CD4-positive, alpha-beta memory T cell (primary cell): ENCODE results near the gene GALNT17. TPM values are rescaled to one million over a fixed set of nuclear protein-coding genes. Genes with fewer than 3 reads are reported as not detected.

Experiments used
- CTCF ChIA-PET: fragments of 350-600 bp; sonication (Branson Sonifier 250); formaldehyde crosslinking; loops from one replicate; lab custom pipeline; 2021; ENCODE audit warnings: inconsistent platforms; ENCODE audit not compliant: partially characterized antibody; lab: Charles Lee
- POLR2A ChIA-PET: fragments of 350-600 bp; sonication (Branson Sonifier 250); formaldehyde crosslinking; loops from one replicate; lab custom pipeline; 2021; ENCODE audit not compliant: partially characterized antibody; lab: Charles Lee
- DNase-seq, 5 donors: peaks; one replicate each; pipeline versions ENCODE4 v3.0.0 to v3.0.0-alpha.2; 2020 to 2022; ENCODE audit warnings: mixed read lengths in 1 of 5
- H3K27ac ChIP-seq: one replicate; pipeline ENCODE4 v1.7.0; 2013; ENCODE audit warnings: low read depth, low read length
- H3K27me3 ChIP-seq: 2 replicates; pipeline ENCODE4 v1.7.0; 2013; ENCODE audit warnings: mild to moderate bottlenecking, low read length, moderate library complexity; ENCODE audit not compliant: insufficient read depth
- H3K36me3 ChIP-seq: 2 replicates; pipeline ENCODE4 v1.7.0; 2013; ENCODE audit warnings: mild to moderate bottlenecking, low read length, moderate library complexity; ENCODE audit not compliant: insufficient read depth
- H3K4me1 ChIP-seq: 2 replicates; pipeline ENCODE4 v1.7.0; 2013; ENCODE audit warnings: mild to moderate bottlenecking, low read length, moderate library complexity; ENCODE audit not compliant: insufficient read depth
- H3K4me3 ChIP-seq, 2 donors: one replicate each; pipeline ENCODE4 v1.7.0; 2013; ENCODE audit warnings: low read length in 2 of 2, mild to moderate bottlenecking in 1 of 2
- H3K9me3 ChIP-seq, 2 donors: one replicate each; pipeline ENCODE4 v1.7.0; 2013; ENCODE audit warnings: low read length in 2 of 2, control low read depth in 1 of 2; ENCODE audit not compliant: control insufficient read depth in 1 of 2
- H3K27ac Mint-ChIP-seq, 7 donors: one replicate each; pipeline ENCODE4 v1.8.0; 2020 to 2021; ENCODE audit warnings: mixed read lengths in 7 of 7, mild to moderate bottlenecking in 6 of 7, inconsistent platforms in 3 of 7, moderate library complexity in 3 of 7
- H3K27me3 Mint-ChIP-seq, 2 donors: one replicate each; pipeline ENCODE4 v1.8.0; 2020 to 2021; ENCODE audit warnings: mixed read lengths in 2 of 2
- H3K36me3 Mint-ChIP-seq, 2 donors: one replicate each; pipeline ENCODE4 v1.8.0; 2020 to 2021; ENCODE audit warnings: mixed read lengths in 2 of 2, inconsistent platforms in 1 of 2, mild to moderate bottlenecking in 1 of 2
- H3K4me1 Mint-ChIP-seq, 4 donors: one replicate each; pipeline ENCODE4 v1.8.0; 2020 to 2021; ENCODE audit warnings: mixed read lengths in 4 of 4, mild to moderate bottlenecking in 1 of 4
- H3K4me3 Mint-ChIP-seq, 8 donors: one replicate each; pipeline ENCODE4 v1.8.0; 2020 to 2021; ENCODE audit warnings: mixed read lengths in 8 of 8, mild to moderate bottlenecking in 7 of 8, moderate library complexity in 6 of 8, inconsistent platforms in 3 of 8
- H3K9me3 Mint-ChIP-seq, 8 donors: one replicate each; pipeline ENCODE4 v1.8.0; 2020 to 2021; ENCODE audit warnings: mixed read lengths in 8 of 8, mild to moderate bottlenecking in 5 of 8, inconsistent platforms in 3 of 8, moderate library complexity in 1 of 8
- intact Hi-C: fragments of 100-400 bp; cut with micrococcal nuclease; formaldehyde crosslinking; loops from one replicate; pipeline ENCODE4 v1.15.1; 2023
- polyA plus RNA-seq, 2 donors: library from polyadenylated mRNA; unstranded; fragments of 300-500 nt; fragmentation: Illumina TruSeq; gene quantifications; one replicate each; pipeline ENCODE4 v1.2.3, GENCODE V29; 2021
- total RNA-seq, 2 experiments: library from RNA; stranded (reverse); gene quantifications; one replicate each; pipeline ENCODE4 v1.2.3, GENCODE V29; 2021

Gene GALNT17
- total and polyA plus RNA-seq, 4 experiments from 2014 or later: not detected

DNA sequence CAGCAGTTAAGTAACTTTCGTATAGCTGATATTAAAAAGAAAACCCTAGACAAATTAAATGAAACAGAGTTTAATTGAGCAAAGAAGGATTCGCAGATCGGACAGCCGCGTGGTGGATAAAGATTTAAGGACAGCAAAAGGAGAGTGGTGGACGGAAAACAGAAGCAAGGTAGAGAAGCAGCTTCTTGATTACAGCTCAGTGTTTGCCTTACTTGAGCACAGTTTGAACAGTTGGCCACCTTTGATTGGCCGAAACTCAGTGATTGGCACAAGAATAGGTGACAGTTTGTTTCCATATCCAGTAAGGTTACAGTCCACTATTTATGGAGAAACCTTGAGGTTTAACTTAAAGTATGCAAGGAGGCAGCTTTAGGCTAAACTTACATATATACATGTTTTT is 231.7 kb downstream of the GALNT17 start:
- ChIA-PET POLR2A (no interaction called here), CTCF (no interaction called here)
- DNase-seq: no peak
- no peaks in the 10 kb centered on the region for H3K4me1 Mint-ChIP-seq
- no peak overlapping the region for H3K27ac Mint-ChIP-seq
- intact Hi-C loops: no loop called here
- H3K27me3 Mint-ChIP-seq: no peaks in the 10 kb centered on the region
- no peaks in the 10 kb centered on the region for H3K36me3 Mint-ChIP-seq
- H3K4me3 Mint-ChIP-seq: no peak overlapping the region
- peaks cover 3 to 27% (median 8%) of the 10 kb centered on the region in 8 donors for H3K9me3 Mint-ChIP-seq
- Histone ChIP-seq H3K27ac (no peak overlapping the region), H3K27me3 (no peaks in the 10 kb centered on the region), H3K9me3 (no peaks in the 10 kb centered on the region), H3K4me3 (no peak overlapping the region), H3K4me1 (no peaks in the 10 kb centered on the region), H3K36me3 (no peaks in the 10 kb centered on the region)

DNA sequence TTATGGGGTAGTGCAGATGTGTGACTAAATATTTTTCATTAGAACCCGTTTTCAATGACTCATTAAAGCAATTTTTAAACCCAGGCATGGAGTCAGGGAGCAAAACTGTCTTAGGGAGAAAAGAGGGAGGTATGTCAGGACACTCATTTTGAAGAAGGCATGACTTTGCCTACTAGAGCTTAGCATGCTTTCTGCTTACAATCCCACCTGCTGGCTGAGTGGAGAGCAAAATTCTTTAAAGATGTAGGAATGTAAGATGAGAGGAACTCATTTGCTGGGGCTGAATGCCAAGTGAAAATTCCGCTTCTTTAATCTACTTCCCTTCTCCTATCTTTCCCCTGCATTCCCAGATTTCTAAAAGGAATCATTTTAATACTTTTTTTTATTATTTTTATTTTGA is 232.6 kb downstream of the GALNT17 start:
- no peak overlapping the region for H3K4me3 Mint-ChIP-seq
- Histone ChIP-seq H3K27me3 (no peaks in the 10 kb centered on the region), H3K36me3 (no peaks in the 10 kb centered on the region), H3K27ac (no peak overlapping the region), H3K4me1 (no peaks in the 10 kb centered on the region), H3K4me3 (no peak overlapping the region), H3K9me3 (no peaks in the 10 kb centered on the region)
- H3K36me3 Mint-ChIP-seq: no peaks in the 10 kb centered on the region
- peaks cover 0 to 21% (median 8%) of the 10 kb centered on the region in 8 donors for H3K9me3 Mint-ChIP-seq
- ChIA-PET CTCF (no interaction called here), POLR2A (no interaction called here)
- no peaks in the 10 kb centered on the region for H3K27me3 Mint-ChIP-seq
- no peaks in the 10 kb centered on the region for H3K4me1 Mint-ChIP-seq
- H3K27ac Mint-ChIP-seq: no peak overlapping the region
- no peak for DNase-seq
- intact Hi-C loops: no loop called here

DNA sequence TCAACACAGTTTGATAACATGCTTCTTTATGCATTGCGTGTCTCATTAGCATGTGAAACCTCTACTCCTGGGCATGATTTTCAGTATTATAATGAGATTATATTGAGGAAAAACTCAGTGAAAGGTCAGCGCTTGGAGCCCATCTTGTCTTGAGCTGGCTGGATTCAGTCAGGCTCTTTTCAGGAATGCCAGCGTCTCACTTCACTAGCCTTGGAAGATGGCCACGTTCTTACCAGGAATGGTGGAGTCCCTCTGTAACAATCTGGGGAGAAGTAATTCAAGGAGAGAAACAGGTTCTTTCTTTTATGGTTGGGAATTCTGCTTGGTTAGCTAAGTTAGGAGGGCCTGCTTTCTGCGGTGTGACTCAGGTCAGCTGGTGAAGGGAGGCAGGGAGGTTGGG is 241.0 kb downstream of the GALNT17 start:
- H3K36me3 ChIP-seq: no peaks in the 10 kb centered on the region
- H3K27me3 ChIP-seq: no peaks in the 10 kb centered on the region
- POLR2A ChIA-PET: no interaction called here
- no peak overlapping the region for H3K27ac ChIP-seq
- H3K27me3 Mint-ChIP-seq: no peaks in the 10 kb centered on the region
- peaks cover 0 to 33% (median 21%) of the 10 kb centered on the region in 8 donors for H3K9me3 Mint-ChIP-seq
- H3K36me3 Mint-ChIP-seq: peaks cover 0 to 2% of the 10 kb centered on the region in 2 donors
- H3K4me3 Mint-ChIP-seq: no peak overlapping the region
- H3K4me1 Mint-ChIP-seq: no peaks in the 10 kb centered on the region
- no peaks in the 10 kb centered on the region for H3K4me1 ChIP-seq
- DNase-seq: no peak
- H3K9me3 ChIP-seq: peaks cover 0 to 6% of the 10 kb centered on the region in 2 donors
- intact Hi-C loops: no loop called here
- no peak overlapping the region for H3K4me3 ChIP-seq
- H3K27ac Mint-ChIP-seq: no peak overlapping the region
- CTCF ChIA-PET: no interaction called here

DNA sequence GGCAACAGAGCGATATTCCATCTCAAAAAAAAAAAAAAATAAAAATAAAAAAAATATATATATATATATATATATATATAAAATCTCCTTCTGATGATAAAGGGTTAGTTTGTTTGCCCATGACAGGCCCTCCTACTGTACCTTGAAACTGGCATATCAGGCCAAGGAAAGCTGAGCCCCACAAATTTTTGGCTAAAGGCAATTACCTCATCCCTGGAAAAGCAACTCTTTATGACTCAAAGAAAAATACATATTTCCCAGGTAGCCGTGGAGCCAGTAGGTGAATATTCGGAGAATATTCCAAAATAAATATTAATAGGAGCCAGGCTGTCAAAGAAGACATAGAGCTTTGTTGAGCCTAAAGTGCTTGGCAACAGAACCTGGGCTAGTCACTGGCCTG is 245.1 kb downstream of the GALNT17 start:
- ChIA-PET POLR2A (no interaction called here), CTCF (no interaction called here)
- intact Hi-C loops: no loop called here
- Histone ChIP-seq H3K4me3 (no peak overlapping the region), H3K9me3 (peaks cover 0 to 11% of the 10 kb centered on the region in 2 donors), H3K4me1 (no peaks in the 10 kb centered on the region), H3K36me3 (no peaks in the 10 kb centered on the region), H3K27me3 (no peaks in the 10 kb centered on the region), H3K27ac (no peak overlapping the region)
- Mint-ChIP-seq H3K36me3 (peaks cover 0 to 2% of the 10 kb centered on the region in 2 donors), H3K4me1 (no peaks in the 10 kb centered on the region), H3K9me3 (peaks cover 2 to 50% (median 29%) of the 10 kb centered on the region in 8 donors), H3K27ac (no peak overlapping the region), H3K27me3 (no peaks in the 10 kb centered on the region), H3K4me3 (no peak overlapping the region)
- DNase-seq: no peak

DNA sequence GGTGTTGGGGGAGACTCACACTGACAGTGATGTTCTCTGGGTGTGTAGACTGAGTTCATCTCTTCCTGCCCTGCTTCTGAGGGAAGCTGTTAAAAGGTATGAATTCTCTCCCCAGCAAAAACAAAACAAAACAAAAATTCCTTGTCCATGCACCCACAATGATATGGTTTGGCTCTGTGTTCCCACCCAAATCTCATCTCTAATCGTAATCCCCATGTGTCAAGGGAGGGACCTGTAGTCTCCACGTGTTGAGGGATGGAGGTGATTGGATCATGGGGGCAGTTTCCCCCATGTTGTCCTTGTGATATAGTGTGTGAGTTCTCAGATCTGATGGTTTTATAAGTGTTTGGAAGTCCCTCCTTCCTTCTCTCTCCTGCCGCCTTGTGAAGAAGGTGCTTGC is 245.5 kb downstream of the GALNT17 start:
- intact Hi-C loops: no loop called here

DNA sequence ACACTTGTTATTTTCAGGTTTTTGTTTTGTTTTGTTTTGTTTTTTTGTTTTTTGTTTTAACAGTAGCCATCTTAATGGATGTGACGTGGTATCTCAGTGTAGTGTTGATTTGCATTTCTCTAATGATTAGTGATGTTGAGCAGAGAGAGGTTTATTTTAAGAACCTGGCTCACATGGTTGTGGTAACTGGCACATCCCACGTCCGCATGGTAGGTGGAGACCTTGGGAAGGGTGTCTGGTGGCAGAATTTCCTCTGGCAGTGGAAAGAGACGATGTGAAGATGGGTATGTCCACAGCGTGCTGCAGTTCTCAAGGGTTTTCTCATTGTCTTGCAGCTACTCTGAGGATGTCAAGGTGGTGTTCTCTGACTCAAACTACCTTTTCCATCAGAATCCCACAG is 252.2 kb downstream of the GALNT17 start:
- H3K27ac Mint-ChIP-seq: no peak overlapping the region
- H3K27me3 Mint-ChIP-seq: no peaks in the 10 kb centered on the region
- peaks cover 0 to under 1% of the 10 kb centered on the region in 2 donors for H3K9me3 ChIP-seq
- POLR2A ChIA-PET: no interaction called here
- no peak overlapping the region for H3K4me3 Mint-ChIP-seq
- no peak overlapping the region for H3K27ac ChIP-seq
- H3K27me3 ChIP-seq: no peaks in the 10 kb centered on the region
- no peaks in the 10 kb centered on the region for H3K4me1 Mint-ChIP-seq
- no peaks in the 10 kb centered on the region for H3K4me1 ChIP-seq
- H3K4me3 ChIP-seq: no peak overlapping the region
- no peaks in the 10 kb centered on the region for H3K36me3 Mint-ChIP-seq
- no peak for DNase-seq
- H3K36me3 ChIP-seq: no peaks in the 10 kb centered on the region
- peaks cover 0 to 32% (median 11%) of the 10 kb centered on the region in 8 donors for H3K9me3 Mint-ChIP-seq
- CTCF ChIA-PET: no interaction called here
- intact Hi-C loops: no loop called here

More for the DNA sequence above, 245.5 kb downstream of the GALNT17 start:
- no peak overlapping the region for H3K27ac ChIP-seq
- no peaks in the 10 kb centered on the region for H3K27me3 ChIP-seq
- no peak overlapping the region for H3K27ac Mint-ChIP-seq
- ChIA-PET POLR2A (no interaction called here), CTCF (no interaction called here)
- peaks cover 2 to 50% (median 29%) of the 10 kb centered on the region in 8 donors for H3K9me3 Mint-ChIP-seq
- H3K9me3 ChIP-seq: peaks cover 0 to 11% of the 10 kb centered on the region in 2 donors
- DNase-seq: no peak
- H3K4me3 Mint-ChIP-seq: no peak overlapping the region
- H3K4me1 ChIP-seq: no peaks in the 10 kb centered on the region
- no peaks in the 10 kb centered on the region for H3K27me3 Mint-ChIP-seq
- H3K4me1 Mint-ChIP-seq: no peaks in the 10 kb centered on the region
- H3K36me3 ChIP-seq: no peaks in the 10 kb centered on the region
- H3K36me3 Mint-ChIP-seq: peaks cover 0 to 2% of the 10 kb centered on the region in 2 donors
- H3K4me3 ChIP-seq: no peak overlapping the region

DNA sequence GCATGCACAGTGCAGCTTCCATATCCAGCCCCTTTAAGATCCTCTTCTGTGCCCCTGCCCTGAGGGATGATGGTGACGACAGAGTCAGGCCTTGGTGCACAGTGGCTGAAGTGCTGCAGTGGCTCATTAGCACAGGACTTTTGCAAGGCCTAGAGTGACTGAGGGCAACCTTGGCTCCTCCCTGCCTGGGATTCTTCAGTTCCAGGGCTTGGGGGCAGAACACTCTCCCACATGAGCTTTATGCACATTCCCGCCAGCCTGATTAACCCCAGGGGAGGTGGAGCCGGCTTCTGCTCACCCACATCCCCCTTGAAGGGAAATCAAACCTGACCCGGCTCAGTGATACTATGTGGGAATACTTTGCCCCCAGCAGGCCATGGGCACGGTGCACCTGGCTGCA is 253.4 kb downstream of the GALNT17 start:
- H3K27me3 ChIP-seq: no peaks in the 10 kb centered on the region
- no peaks in the 10 kb centered on the region for H3K27me3 Mint-ChIP-seq
- H3K4me1 ChIP-seq: no peaks in the 10 kb centered on the region
- H3K36me3 ChIP-seq: no peaks in the 10 kb centered on the region
- H3K4me3 ChIP-seq: no peak overlapping the region
- DNase-seq: no peak
- H3K27ac ChIP-seq: no peak overlapping the region
- H3K27ac Mint-ChIP-seq: no peak overlapping the region
- peaks cover 0 to 26% (median 7%) of the 10 kb centered on the region in 8 donors for H3K9me3 Mint-ChIP-seq
- CTCF ChIA-PET: no interaction called here
- no peak overlapping the region for H3K4me3 Mint-ChIP-seq
- POLR2A ChIA-PET: no interaction called here
- intact Hi-C loops: no loop called here
- no peaks in the 10 kb centered on the region for H3K4me1 Mint-ChIP-seq
- H3K9me3 ChIP-seq: no peaks in the 10 kb centered on the region
- H3K36me3 Mint-ChIP-seq: no peaks in the 10 kb centered on the region
